Neural progenitor cell (in vitro differentiated cells): ENCODE measurements around the gene HSPA12B. TPM values are rescaled to one million over a fixed set of nuclear protein-coding genes. Genes with fewer than 3 reads are reported as not detected.

Experiments used
- DNase-seq: peaks from one replicate; pipeline ENCODE4 v3.0.0-alpha.2; 2016; ENCODE audit warnings: low spot score
- H2AFZ ChIP-seq: fragments of 200-600 bp; sonication (generic); replicated peaks from 2 replicates; pipeline ENCODE4 v1.6.1; 2016; ENCODE audit warnings: antibody characterized with exemption
- H3F3A ChIP-seq: fragments of 200-600 bp; sonication (generic); 2 replicates; pipeline ENCODE4 v1.6.1; 2016; ENCODE audit warnings: antibody characterized with exemption, low read depth
- H3K27ac ChIP-seq: fragments of 200-600 bp; sonication (generic); 2 replicates; pipeline ENCODE4 v1.5.1; 2016; ENCODE audit warnings: mild to moderate bottlenecking
- H3K27me3 ChIP-seq: fragments of 200-600 bp; sonication (generic); 2 replicates; pipeline ENCODE4 v1.6.1; 2016; ENCODE audit warnings: mild to moderate bottlenecking, moderate library complexity
- H3K36me3 ChIP-seq: fragments of 200-600 bp; sonication (generic); 2 replicates; pipeline ENCODE4 v1.5.1; 2016
- H3K4me1 ChIP-seq: fragments of 200-600 bp; sonication (generic); 2 replicates; pipeline ENCODE4 v1.6.1; 2016; ENCODE audit warnings: mixed run types
- H3K4me2 ChIP-seq: fragments of 200-600 bp; sonication (generic); 2 replicates; pipeline ENCODE4 v1.6.1; 2016
- H3K4me3 ChIP-seq: fragments of 200-600 bp; sonication (generic); 2 replicates; pipeline ENCODE4 v1.5.1; 2016
- H3K79me2 ChIP-seq: fragments of 200-600 bp; sonication (generic); 2 replicates; pipeline ENCODE4 v1.6.1; 2016; ENCODE audit warnings: low read depth
- H3K9ac ChIP-seq: fragments of 200-600 bp; sonication (generic); 2 replicates; pipeline ENCODE4 v1.6.1; 2016
- H3K9me3 ChIP-seq: fragments of 200-600 bp; sonication (generic); 2 replicates; pipeline ENCODE4 v1.5.1; 2016; ENCODE audit warnings: low read depth
- H4K20me1 ChIP-seq: fragments of 200-600 bp; sonication (generic); 2 replicates; pipeline ENCODE4 v1.6.1; 2016; ENCODE audit warnings: low read depth
- H3K27ac Mint-ChIP-seq: 3 replicates; pipeline ENCODE4 v1.8.0; 2021; ENCODE audit warnings: mixed read lengths
- H3K27me3 Mint-ChIP-seq: 2 replicates; pipeline ENCODE4 v1.8.0; 2022; ENCODE audit warnings: low read depth, mild to moderate bottlenecking, inconsistent platforms, moderate library complexity, mixed read lengths; ENCODE audit not compliant: insufficient read depth
- H3K36me3 Mint-ChIP-seq: 3 replicates; pipeline ENCODE4 v1.8.0; 2021; ENCODE audit warnings: mixed read lengths
- H3K4me1 Mint-ChIP-seq: 3 replicates; pipeline ENCODE4 v1.8.0; 2021; ENCODE audit warnings: mixed read lengths
- H3K4me3 Mint-ChIP-seq: 3 replicates; pipeline ENCODE4 v1.8.0; 2021; ENCODE audit warnings: mild to moderate bottlenecking, moderate library complexity, mixed read lengths
- H3K9me3 Mint-ChIP-seq: 3 replicates; pipeline ENCODE4 v1.8.0; 2020; ENCODE audit warnings: mixed read lengths
- CTCF ChIP-seq: fragments of 200-600 bp; sonication (generic); IDR thresholded peaks from 2 replicates; pipeline ENCODE4 v1.5.1; 2017; ENCODE audit warnings: antibody characterized with exemption, mild to moderate bottlenecking
- EZH2 ChIP-seq: fragments of 200-600 bp; sonication (generic); IDR thresholded peaks from 2 replicates; pipeline ENCODE4 v1.6.1; 2017; ENCODE audit warnings: antibody characterized with exemption, mild to moderate bottlenecking, moderate library complexity
- EZH2phosphoT487 ChIP-seq: fragments of 200-600 bp; sonication (generic); IDR thresholded peaks from 2 replicates; pipeline ENCODE4 v1.6.1; 2017; ENCODE audit warnings: antibody characterized with exemption
- total RNA-seq: library from RNA; depleted of rRNA; stranded (reverse); fragments of >200 nt; gene quantifications from 2 replicates; pipeline ENCODE4 v1.2.3, GENCODE V29; 2015; ENCODE audit warnings: low replicate concordance

HSPA12B gene
- total RNA-seq, 1 donor from 2014 or later: 0.15 TPM

- H3K27me3 Mint-ChIP-seq: peaks cover 2% of the 10 kb centered on the region
Measured at GRCh38 chr20:3705970-3706739, 26.3 kb upstream of the HSPA12B start.

GRCh38 chr20:3706774-3707507, 25.5 kb upstream of the HSPA12B start:
- no peak overlapping the region for H3K4me3 Mint-ChIP-seq
- no peaks in the 10 kb centered on the region for H3K36me3 Mint-ChIP-seq

More at GRCh38 chr20:3705970-3706739, 26.3 kb upstream of the HSPA12B start:
- no peaks in the 10 kb centered on the region for H3K4me1 Mint-ChIP-seq
- H3K36me3 ChIP-seq: no peaks in the 10 kb centered on the region
- no peak overlapping the region for H3K27ac ChIP-seq
- no peak overlapping the region for H3K27ac Mint-ChIP-seq
- no peak overlapping the region for H3K4me3 Mint-ChIP-seq
- H3K4me3 ChIP-seq: no peak overlapping the region
- no peak for DNase-seq
- no peaks in the 10 kb centered on the region for H3K4me1 ChIP-seq
- H3K4me2 ChIP-seq: no peak overlapping the region
- no peaks in the 10 kb centered on the region for H3K36me3 Mint-ChIP-seq
- no peaks in the 10 kb centered on the region for H3K9me3 Mint-ChIP-seq
- H3K9ac ChIP-seq: no peak overlapping the region
- no peaks in the 10 kb centered on the region for H3K9me3 ChIP-seq
- TF ChIP-seq EZH2: no peak
- no peak for TF ChIP-seq EZH2phosphoT487
- no peak for TF ChIP-seq CTCF
- H2AFZ ChIP-seq: no peak overlapping the region
- no peaks in the 10 kb centered on the region for H3F3A ChIP-seq
- H4K20me1 ChIP-seq: no peaks in the 10 kb centered on the region
- H3K27me3 ChIP-seq: no peaks in the 10 kb centered on the region
- H3K79me2 ChIP-seq: no peaks in the 10 kb centered on the region

GRCh38 chr20:3707508-3707899, 25.0 kb upstream of the HSPA12B start:
- H3K36me3 Mint-ChIP-seq: no peaks in the 10 kb centered on the region
- Histone ChIP-seq H3K79me2 (no peaks in the 10 kb centered on the region), H3K4me2 (no peak overlapping the region), H3K27me3 (no peaks in the 10 kb centered on the region), H3K4me3 (no peak overlapping the region), H3K4me1 (no peaks in the 10 kb centered on the region), H4K20me1 (no peaks in the 10 kb centered on the region), H3F3A (no peaks in the 10 kb centered on the region), H3K36me3 (no peaks in the 10 kb centered on the region), H3K27ac (no peak overlapping the region), H3K9ac (no peak overlapping the region), H2AFZ (no peak overlapping the region), H3K9me3 (no peaks in the 10 kb centered on the region)
- no peak for DNase-seq
- no peak overlapping the region for H3K27ac Mint-ChIP-seq
- H3K4me3 Mint-ChIP-seq: no peak overlapping the region
- H3K9me3 Mint-ChIP-seq: no peaks in the 10 kb centered on the region
- TF ChIP-seq CTCF (no peak), EZH2phosphoT487 (no peak), EZH2 (no peak)
- H3K4me1 Mint-ChIP-seq: no peaks in the 10 kb centered on the region
- H3K27me3 Mint-ChIP-seq: peaks cover 2% of the 10 kb centered on the region

More at GRCh38 chr20:3706774-3707507, 25.5 kb upstream of the HSPA12B start:
- Histone ChIP-seq H3K9ac (no peak overlapping the region), H3K9me3 (no peaks in the 10 kb centered on the region), H3K4me1 (no peaks in the 10 kb centered on the region), H3K79me2 (no peaks in the 10 kb centered on the region), H4K20me1 (no peaks in the 10 kb centered on the region), H3K27ac (no peak overlapping the region), H3K4me2 (no peak overlapping the region), H3K36me3 (no peaks in the 10 kb centered on the region), H2AFZ (no peak overlapping the region), H3K4me3 (no peak overlapping the region), H3K27me3 (no peaks in the 10 kb centered on the region), H3F3A (no peaks in the 10 kb centered on the region)
- DNase-seq: no peak
- no peaks in the 10 kb centered on the region for H3K4me1 Mint-ChIP-seq
- no peak overlapping the region for H3K27ac Mint-ChIP-seq
- no peaks in the 10 kb centered on the region for H3K9me3 Mint-ChIP-seq
- H3K27me3 Mint-ChIP-seq: peaks cover 2% of the 10 kb centered on the region
- TF ChIP-seq EZH2 (no peak), CTCF (no peak), EZH2phosphoT487 (no peak)
